ENCODE measurements around the gene KIRREL1. TPM values are rescaled to one million over a fixed set of nuclear protein-coding genes. Genes with fewer than 3 reads are reported as not detected.
A peak's percentile ranks its signal among the peaks of the same experiment; 100 is the strongest.

KIRREL1 gene
- total and polyA plus RNA-seq, 2 of the 13 experiments (the other 11 are each of a cell fraction or from before 2014, with no cell fraction given) = 0.02 to 0.03 TPM

DNA sequence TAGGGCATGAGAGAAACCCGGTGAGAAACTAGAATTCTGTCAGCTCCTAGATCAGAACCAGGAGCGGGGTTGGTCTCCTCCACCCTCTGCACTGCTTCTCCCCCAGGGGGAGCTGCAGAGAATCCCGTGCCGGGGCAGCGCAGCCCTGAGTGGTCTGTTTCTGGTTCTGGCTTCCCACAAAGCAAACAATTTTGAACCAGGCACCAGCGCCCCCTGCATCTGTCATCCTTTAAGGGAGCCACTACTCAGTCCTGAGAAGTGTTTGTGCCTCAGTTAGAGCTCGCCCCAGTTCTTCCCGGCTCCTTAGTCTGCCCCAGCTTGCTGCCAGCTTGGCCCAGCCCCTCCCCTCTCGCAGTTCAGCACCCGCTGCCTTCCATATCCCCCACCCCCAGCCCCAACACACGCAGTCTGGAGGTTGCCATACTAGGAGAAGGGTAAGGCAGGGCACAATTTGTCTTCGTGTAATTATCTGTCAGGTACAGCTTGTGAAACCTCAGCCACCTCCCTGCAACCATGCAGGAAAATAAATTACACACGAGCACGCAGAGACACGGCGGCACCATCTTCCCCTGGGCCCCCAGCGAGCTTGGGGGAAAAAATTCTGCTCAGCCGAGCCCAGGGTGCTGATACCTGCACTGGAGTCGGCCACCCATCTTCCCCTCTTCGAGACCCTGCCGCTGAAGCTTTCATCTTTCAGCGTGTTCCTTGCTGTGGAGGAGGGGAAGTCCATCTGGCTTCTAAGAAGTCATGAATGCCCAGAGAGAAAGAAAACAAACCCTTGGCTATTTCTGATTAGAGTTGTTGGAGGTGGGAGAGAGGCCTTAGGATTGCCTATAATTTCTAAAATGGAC is 124.6 kb downstream of the KIRREL1 start:
- peak; percentile 28 for DNase-seq (ENCODE audit: low spot score)
- intact Hi-C loops (cut with micrococcal nuclease; ENCODE audit: unreplicated experiment) = no loop called here
- FAIRE-seq = no peak

More for the DNA sequence above, 124.6 kb downstream of the KIRREL1 start:
- no peak overlapping the region for H2AFZ ChIP-seq (ENCODE audit: low read length)
- ChIA-PET POLR2A (no interaction called here), CTCF (ENCODE audit: low intra/inter-chr PET ratio, low total read pairs) (no interaction called here)
- ATAC-seq = peak; percentile 91
- H3K4me2 ChIP-seq (ENCODE audit: low read depth, low read length) = no peak overlapping the region
- H3K4me3 ChIP-seq (replicated peaks in 1 of 3; ENCODE audit: insufficient read depth in 1 of 3, low read depth in 2 of 3, low read length in 3 of 3) = no peak overlapping the region
- no peak overlapping the region for H3K27ac ChIP-seq (ENCODE audit: extremely low read length, insufficient read depth, low read length)
- H3K36me3 ChIP-seq (replicated peaks in 1 of 2; ENCODE audit: control insufficient read depth in 1 of 2, insufficient read depth in 2 of 2, low read length in 2 of 2) = no peaks in the 10 kb centered on the region
- in situ Hi-C loops (cut with HindIII; ENCODE audit: extremely low pct_ligation_motif_present, low pct_unique_long_range_greater_than_20kb) = no loop called here
- H3K27me3 ChIP-seq (ENCODE audit: control insufficient read depth in 1 of 2, insufficient read depth in 2 of 2, low read length in 2 of 2) = peaks cover 0 to 21% of the 10 kb centered on the region in 2 experiments; a peak in 4 of 5 replicates
- H4K20me1 ChIP-seq (ENCODE audit: insufficient read depth, low read length) = no peaks in the 10 kb centered on the region
- H3K9ac ChIP-seq (ENCODE audit: insufficient read depth, low read depth, low read length) = no peak overlapping the region
- TF ChIP-seq CTCF (CRISPR knock-in tag; IDR thresholded peaks at IDR 0.05) (peak; percentile 57), HBP1 (CRISPR knock-in tag; IDR thresholded peaks at IDR 0.05; ENCODE audit: low read depth) (no peak), HMGA1 (CRISPR knock-in tag; conservative IDR thresholded peaks at IDR 0.05) (no peak), STAT6 (CRISPR knock-in tag; IDR thresholded peaks at IDR 0.05; ENCODE audit: borderline replicate concordance) (no peak), SAP130 (CRISPR knock-in tag; IDR thresholded peaks at IDR 0.05; ENCODE audit: low read depth) (no peak), SIX4 (CRISPR knock-in tag; IDR thresholded peaks at IDR 0.05) (no peak), CERS6 (CRISPR knock-in tag; IDR thresholded peaks at IDR 0.05) (no peak), E2F1 (CRISPR knock-in tag; IDR thresholded peaks at IDR 0.05) (no peak), BHLHE40 (IDR thresholded peaks at IDR 0.05; ENCODE audit: low read length) (peak; percentile 70), ZNF460 (CRISPR knock-in tag; IDR thresholded peaks at IDR 0.05; ENCODE audit: borderline replicate concordance) (no peak), XRCC5 (optimal IDR thresholded peaks at IDR 0.05; ENCODE audit: low read length) (peak; percentile 74), ZFP82 (CRISPR knock-in tag; IDR thresholded peaks at IDR 0.05; ENCODE audit: borderline replicate concordance) (no peak), NPAS2 (CRISPR knock-in tag; IDR thresholded peaks at IDR 0.05; ENCODE audit: borderline replicate concordance) (no peak)
- TF ChIP-seq, protein P1, sequence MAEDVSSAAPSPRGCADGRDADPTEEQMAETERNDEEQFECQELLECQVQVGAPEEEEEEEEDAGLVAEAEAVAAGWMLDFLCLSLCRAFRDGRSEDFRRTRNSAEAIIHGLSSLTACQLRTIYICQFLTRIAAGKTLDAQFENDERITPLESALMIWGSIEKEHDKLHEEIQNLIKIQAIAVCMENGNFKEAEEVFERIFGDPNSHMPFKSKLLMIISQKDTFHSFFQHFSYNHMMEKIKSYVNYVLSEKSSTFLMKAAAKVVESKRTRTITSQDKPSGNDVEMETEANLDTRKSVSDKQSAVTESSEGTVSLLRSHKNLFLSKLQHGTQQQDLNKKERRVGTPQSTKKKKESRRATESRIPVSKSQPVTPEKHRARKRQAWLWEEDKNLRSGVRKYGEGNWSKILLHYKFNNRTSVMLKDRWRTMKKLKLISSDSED (CRISPR knock-in tag; IDR thresholded peaks at IDR 0.05) = no peak
- H3K4me1 ChIP-seq (ENCODE audit: insufficient read depth, low read length) = no peaks in the 10 kb centered on the region
- BruUV-seq (replicated peaks) = no TSS peak
- WGBS (ENCODE audit: low lambda C conversion rate) = 2% methylated on average over 16 of the region's 22 CpGs
- no peaks in the 10 kb centered on the region for H3K79me2 ChIP-seq (ENCODE audit: insufficient read depth, low read length)
- no peaks in the 10 kb centered on the region for H3K9me3 ChIP-seq (ENCODE audit: low read length)

Data from HepG2 (cell line).